KOPT-K1 (cell line): ENCODE results near the gene PXDN.
"Not testable (repeated sequence)": the region's sequence is repeated elsewhere in the genome, so short reads cannot be mapped to it uniquely, and the experiment has no call there.

Experiments used
- H3K27ac ChIP-seq: fragments of 200-600 bp; sonication (generic); 2 replicates; pipeline ENCODE4 v1.5.1; 2016; ENCODE audit warnings: antibody characterized with exemption, mild to moderate bottlenecking, low read depth, low read length; ENCODE audit not compliant: poor library complexity, severe bottlenecking
- H3K36me3 ChIP-seq: fragments of 200-600 bp; sonication (generic); 2 replicates; pipeline ENCODE4 v1.5.1; 2017; ENCODE audit warnings: antibody characterized with exemption, mild to moderate bottlenecking, low read length, moderate library complexity; ENCODE audit not compliant: insufficient read depth
- H3K9me3 ChIP-seq: fragments of 200-600 bp; sonication (generic); 2 replicates; pipeline ENCODE4 v1.5.1; 2017; ENCODE audit warnings: antibody characterized with exemption, low read length, mild to moderate bottlenecking; ENCODE audit not compliant: insufficient read depth, poor library complexity, severe bottlenecking

PXDN gene

DNA sequence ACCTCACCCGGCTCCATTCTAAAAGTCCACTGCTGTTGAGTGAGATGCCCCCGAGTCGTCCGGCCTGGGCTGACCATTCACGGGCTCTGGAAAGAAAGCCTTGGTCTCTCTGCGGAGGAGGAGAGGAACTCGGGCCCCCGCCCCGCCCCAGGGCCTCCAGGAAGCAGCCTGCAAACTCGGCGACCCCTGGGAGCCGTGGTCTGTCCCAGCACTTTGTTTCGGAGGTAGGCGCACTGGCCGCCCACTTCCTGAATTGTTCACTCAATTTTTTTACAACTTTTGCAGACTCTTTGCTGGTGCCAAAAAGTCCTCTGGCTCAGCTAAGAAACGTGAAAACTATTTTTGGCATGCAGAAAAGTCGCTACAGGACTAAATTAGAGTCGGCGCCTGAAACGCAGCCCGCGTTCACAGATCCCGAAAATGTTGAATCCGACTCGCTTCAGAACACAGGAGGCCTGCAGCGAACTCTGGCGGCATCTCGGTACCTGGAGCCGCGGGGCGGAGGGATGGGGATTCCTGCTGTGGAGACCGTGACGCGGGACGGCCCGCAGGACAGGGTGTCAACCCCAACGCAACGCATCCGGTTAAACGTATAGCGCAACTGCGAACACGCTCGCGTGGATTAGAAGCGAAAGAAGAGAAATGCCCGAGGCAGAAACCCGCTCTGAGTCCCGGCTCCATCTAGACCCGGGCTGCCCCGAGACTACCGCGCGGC lies 1.5 kb downstream of the PXDN start:
- Histone ChIP-seq H3K9me3 (no peaks in the 10 kb centered on the region), H3K36me3 (no peaks in the 10 kb centered on the region), H3K27ac (no peak overlapping the region)

DNA sequence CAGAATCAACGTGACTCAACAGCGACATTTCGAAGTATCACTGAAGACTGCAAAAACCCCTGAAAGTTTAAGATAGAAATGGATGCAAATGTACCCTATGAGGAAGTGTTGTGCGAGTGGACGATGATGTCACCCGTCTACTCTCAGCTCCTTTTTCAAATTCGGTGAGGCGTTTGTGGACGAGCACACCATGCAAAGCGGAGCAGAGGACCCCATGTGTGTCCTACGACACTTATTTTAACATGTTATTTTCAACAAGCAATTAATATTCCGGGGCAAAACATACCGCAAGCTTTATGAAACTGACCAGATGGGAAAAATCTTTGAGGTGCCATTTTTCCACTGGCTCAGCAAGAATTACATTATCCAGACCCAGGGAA lies 2.0 kb downstream of the PXDN start:
- Histone ChIP-seq H3K36me3 (no peaks in the 10 kb centered on the region), H3K27ac (no peak overlapping the region), H3K9me3 (no peaks in the 10 kb centered on the region)

DNA sequence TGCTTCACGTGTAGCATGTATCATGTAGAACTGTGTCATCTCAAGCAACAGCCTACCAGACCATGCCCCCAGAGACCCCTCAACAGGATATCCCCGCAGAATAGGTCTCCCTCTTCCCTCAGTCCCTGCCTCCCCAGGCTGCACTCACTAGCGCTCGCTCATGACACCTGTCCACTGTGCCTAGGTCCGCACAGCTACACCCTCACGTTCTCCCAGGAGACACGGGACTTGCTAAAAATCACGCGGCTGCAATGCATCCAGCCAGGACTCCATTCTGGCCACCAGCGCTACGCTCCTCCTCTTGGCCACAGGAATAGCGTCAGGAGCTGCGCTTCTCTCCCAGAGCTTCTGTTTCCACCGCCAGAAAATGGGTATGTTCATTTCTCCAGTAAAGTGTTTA lies 2.5 kb downstream of the PXDN start:
- Histone ChIP-seq H3K9me3 (no peaks in the 10 kb centered on the region), H3K36me3 (no peaks in the 10 kb centered on the region), H3K27ac (no peak overlapping the region)

DNA sequence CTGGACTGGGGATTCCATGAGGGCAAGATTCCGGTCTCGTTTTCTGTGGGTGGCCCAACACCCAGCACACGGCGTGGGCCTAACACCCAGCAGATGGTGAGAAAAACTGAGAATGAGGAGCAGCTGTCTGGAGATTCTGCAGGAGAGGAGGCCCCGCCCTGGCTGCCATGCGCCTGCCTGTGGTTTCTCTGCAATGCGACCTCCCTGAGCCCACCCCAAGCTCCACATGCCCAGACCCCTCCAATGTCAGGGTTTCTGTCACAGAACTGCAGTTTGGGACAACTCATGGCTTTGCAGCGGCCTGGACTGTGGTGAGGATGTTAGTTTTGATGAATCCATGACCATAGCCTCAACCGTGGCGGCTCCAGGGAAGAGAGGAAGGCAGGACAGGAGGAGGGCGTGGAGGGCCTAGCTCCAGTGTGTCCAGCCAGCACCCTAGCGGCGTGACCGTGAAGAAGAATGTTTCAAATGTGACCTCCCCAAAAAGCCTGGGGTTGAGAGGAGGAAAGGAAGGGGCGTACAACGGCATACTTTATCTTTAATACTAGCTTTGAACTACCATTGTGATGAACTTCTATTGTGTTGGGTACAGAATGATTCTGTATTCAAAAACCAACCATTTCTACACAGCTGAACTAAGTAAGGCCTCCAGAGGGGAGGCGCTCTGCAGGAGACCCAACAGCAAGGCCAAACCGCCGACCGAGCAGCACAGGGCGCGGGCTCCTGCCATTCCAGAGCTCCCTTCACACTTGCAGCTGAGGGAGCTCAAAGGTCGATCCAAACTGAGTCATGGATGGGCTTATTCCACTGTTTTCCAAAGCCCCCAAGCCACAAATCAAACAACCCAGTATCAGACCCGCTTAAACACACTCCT lies 3.4 kb downstream of the PXDN start:
- H3K36me3 ChIP-seq: no peaks in the 10 kb centered on the region
- no peak overlapping the region for H3K27ac ChIP-seq
- H3K9me3 ChIP-seq: no peaks in the 10 kb centered on the region

DNA sequence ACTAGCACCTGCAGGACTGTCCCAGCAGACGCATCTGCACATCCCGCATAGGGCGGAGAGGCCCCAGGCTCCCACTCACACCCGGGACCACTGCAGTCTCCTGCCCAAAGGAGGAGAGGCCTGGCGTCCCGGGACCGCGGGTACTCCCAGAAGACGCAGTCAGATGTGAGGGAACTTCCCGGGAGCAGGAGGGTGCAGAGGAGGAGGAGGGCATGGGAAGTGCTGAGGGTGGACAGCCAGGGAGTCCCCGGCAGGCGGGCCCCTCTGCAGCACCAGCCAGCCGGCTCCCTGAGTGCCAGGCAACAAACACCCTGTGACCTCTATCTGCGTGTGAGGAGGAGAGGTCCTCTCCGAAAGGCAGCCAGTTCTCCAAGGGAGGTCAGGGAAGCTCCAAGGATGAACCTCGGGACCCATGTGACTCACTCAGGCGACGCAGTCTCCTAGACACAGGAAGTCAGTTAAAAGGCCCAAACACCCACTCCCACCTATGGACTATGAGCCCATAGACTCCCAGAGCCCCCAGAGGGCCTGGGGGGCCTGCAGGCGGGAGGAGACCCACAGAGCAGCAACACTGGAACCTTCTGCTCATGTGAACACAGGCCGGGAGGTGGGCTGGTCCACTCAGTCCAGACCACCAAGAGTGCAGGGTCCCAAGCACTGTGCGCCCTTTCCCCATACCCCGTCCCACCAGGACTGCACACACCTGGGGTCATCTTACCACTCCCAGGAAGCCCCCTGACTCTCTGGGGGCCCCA lies 4.2 kb downstream of the PXDN start:
- Histone ChIP-seq H3K27ac (no peak overlapping the region), H3K36me3 (no peaks in the 10 kb centered on the region)

DNA sequence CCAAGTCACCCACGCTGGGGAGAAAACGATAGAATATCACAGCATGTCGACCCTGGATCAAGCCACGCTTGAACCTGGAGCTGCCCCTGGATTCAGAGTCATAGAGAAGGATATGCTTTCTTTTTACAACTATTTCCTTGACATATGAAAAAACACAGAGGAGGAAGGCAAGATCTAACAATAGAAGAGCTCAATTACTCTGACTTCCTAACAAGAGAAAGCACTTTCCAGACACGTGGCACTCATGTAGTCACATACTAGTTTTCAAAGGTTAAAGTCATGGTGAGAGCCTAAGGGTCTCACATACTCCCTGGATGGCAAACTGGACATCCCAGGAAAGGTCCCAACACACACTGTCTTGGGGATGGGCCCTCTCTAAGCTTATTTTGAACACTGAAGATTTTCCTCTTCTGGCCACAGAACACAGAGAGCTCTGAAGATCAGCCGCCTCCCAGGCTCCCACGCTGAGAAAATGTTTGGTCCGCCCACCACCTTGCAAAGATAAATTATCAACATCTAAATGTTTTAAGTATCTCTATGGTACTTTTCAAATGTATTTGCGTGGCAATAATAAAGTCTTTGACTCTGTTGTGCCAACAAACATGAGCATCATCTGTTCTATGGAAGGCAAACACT lies 4.9 kb downstream of the PXDN start:
- Histone ChIP-seq H3K36me3 (no peaks in the 10 kb centered on the region), H3K9me3 (peaks cover 10% of the 10 kb centered on the region), H3K27ac (no peak overlapping the region)

More for the DNA sequence above, 4.2 kb downstream of the PXDN start:
- peaks cover 8% of the 10 kb centered on the region for H3K9me3 ChIP-seq

DNA sequence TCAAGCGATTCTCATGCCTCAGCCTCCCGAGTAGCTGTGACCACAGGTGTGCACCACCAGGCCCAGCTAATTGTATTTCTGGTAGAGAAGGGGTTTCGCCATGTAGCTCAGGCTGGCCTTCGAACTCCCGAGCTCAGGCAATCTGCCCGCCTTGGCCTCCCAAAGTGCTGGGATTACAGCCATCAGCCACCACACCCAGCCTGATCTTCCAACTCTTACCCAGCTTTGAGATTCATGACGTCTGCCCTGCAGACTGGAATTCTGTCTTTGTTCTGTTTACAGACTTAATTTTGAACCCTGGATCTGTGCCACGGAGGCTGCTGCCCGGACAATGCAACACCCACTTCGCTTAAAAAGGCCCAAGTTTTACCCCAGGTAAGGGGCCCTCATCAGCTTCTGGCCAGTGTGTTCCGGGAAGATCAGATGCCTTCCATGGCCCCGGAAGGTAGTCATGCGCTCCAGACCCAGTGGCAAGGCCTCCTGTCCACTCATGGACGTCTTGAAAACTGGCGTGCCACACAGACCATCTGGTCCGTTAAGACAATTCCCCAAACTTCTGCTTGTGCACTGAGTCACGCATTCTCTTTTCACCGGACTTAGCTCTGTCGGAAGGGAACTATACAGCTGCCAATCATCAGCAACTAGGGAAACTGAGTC lies 5.5 kb downstream of the PXDN start:
- Histone ChIP-seq H3K9me3 (peaks cover 10% of the 10 kb centered on the region), H3K36me3 (no peaks in the 10 kb centered on the region), H3K27ac (no peak overlapping the region)

DNA sequence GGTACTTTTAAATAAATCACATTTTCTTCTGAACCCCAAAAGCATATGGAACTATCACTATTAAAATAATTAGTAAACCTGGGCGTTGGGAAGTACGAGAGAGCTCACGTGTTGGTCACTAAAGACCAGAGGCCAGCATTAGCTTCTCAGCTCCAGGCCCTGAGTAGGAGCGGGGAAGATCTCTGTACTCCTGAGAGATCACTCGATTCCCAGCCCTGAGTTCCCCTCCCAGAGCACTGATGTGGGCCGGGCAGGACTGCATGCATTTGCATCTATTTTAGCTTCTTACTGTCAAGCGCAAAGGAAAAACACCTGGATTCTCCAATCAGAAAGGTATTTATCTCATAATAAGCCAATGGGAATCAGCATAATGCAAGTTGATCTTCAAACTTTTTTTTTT lies 6.2 kb downstream of the PXDN start:
- Histone ChIP-seq H3K36me3 (no peaks in the 10 kb centered on the region), H3K9me3 (peaks cover 10% of the 10 kb centered on the region), H3K27ac (no peak overlapping the region)

DNA sequence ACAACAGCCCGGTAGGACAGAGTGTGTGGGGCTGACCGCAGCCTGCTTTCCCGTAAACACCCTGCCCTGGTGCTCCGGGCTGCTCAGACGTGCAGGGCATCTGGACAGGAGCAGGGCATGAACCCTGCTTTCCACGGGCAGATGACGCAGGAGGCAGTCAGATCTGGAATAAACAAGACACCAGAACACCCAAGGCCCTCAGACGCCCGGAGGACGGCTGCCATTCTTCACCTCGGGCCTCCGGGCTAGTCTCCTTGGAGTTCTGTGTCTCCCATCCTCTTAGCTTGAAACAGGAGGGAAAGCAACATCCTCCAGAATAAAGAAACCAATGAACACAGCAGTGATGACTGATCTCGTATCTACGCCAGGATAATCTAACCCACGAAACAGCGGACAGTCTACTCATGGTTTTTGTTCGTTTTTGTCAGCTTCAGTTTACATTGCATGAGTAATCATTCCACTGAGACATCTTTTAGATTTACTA lies 7.3 kb downstream of the PXDN start:
- H3K27ac ChIP-seq: no peak overlapping the region
- no peaks in the 10 kb centered on the region for H3K36me3 ChIP-seq
- H3K9me3 ChIP-seq: peaks cover 10% of the 10 kb centered on the region

DNA sequence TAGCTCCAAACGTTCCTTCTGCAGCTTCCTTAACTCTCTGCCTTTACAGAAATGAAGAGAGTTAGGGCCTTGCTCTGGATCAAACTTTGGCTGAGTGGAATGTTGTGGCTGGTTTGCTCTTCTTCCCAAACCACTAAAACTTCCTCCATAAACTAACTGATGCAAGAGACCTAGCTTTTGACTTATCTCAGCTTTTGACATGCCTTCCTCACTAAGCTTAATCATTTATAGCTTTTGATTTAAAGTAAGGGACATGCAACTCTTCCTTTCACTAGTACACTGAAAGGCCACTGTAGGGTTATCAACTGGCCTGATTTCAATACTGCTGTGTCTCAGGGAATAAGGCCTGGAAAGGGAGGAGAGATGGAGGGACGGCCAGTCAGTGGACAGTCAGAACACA lies 8.3 kb downstream of the PXDN start:
- Histone ChIP-seq H3K9me3 (peaks cover 10% of the 10 kb centered on the region), H3K27ac (no peak overlapping the region), H3K36me3 (no peaks in the 10 kb centered on the region)

DNA sequence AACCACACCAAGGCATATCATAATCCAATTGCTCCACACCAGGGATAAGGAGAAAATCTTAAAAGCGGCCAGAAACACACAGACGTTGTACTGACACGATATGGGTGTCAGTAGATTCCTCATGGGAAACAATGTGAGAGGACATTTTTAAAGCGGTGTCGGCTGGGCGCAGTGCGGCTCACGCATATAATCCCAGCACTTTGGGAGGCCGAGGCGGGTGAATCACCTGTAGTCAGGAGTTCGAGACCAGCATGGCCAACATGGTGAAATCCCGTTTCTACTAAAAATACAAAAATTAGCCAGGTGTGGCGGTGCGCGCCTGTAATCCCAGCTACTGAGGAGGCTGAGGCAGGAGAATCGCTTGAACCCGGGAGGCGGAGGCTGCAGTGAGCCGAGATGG lies 11.0 kb downstream of the PXDN start:
- not testable (repeated sequence) for H3K27ac ChIP-seq

DNA sequence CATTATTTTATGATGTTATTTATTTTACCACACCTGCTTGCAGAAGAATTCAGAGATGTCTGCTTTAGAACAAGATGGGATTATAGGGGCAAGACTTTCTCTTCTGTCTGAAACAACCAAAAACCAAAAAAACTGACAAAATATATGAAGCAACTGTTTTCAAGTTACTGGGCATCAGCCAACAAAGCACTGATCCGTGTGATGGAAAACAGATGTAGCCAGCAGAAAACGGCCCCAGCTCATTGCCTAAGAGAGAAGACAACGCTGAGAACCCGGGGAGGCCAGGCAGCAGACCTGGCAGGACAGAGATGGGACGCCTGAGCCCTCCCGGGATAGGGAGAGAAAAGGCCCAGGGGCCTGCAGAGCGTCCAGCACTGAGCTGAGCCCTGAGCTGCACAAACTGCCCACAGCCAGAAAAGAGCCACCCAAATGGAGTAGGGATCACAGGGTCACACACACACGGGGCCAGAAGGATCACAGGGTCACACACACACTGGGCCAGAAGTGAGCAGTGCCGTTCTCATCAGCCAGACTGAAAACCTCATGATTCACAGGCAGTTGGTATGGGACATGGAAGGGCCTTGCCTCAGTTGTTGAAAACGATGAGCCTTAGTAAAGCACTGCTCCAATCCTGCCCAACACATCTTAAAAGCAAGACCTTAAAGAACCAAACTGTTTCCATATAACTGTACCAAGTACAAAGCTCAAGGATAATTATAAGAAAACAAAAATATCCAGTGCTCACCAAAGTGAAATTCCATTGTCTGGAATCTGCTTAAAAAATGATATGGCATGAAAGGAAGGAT lies 12.1 kb downstream of the PXDN start:
- Histone ChIP-seq H3K9me3 (peaks cover 10% of the 10 kb centered on the region), H3K27ac (no peak overlapping the region), H3K36me3 (no peaks in the 10 kb centered on the region)

More for the DNA sequence above, 11.0 kb downstream of the PXDN start:
- H3K36me3 ChIP-seq, H3K9me3 ChIP-seq: not testable (repeated sequence)

DNA sequence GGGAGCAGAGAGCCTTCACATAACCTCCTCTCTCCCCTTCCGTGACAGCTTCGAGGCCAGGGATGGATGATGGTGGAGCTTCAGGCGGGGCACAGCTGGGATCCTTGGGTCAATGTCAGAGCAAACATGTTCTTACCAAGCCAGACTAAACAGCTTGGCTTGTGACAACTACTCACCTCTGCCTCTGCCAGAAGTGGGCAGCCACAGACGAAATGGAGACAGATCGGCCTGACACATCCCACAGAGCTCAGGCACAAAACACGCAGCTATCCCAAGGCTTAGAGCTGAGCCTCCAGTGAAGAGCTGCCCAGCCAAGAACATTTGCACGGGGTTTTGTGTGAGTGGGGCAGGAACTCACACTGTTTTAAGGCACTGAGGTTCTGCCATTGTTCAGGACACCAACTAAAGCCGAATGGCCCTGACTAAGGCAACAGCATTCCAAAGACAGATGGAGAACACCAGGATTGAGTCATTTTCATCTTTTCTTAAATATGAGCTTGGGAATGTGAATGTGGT lies 12.8 kb downstream of the PXDN start:
- Histone ChIP-seq H3K36me3 (no peaks in the 10 kb centered on the region), H3K27ac (no peak overlapping the region), H3K9me3 (peaks cover 10% of the 10 kb centered on the region)
